Measurements from ENCODE around the gene VPS26C.
A peak's percentile ranks its signal among the peaks of the same experiment; 100 is the strongest.

Gene VPS26C

GRCh38 chr21:37266515-37267221 is 466 bp downstream of the VPS26C start:
- H3K27ac ChIP-seq (ENCODE audit: low read depth in 2 of 2, low read length in 2 of 2): peak overlapping the region; percentile 98 to 99
- no peaks in the 10 kb centered on the region for H3K27me3 ChIP-seq (ENCODE audit: control insufficient read depth in 2 of 2, insufficient read depth in 2 of 2, low read length in 2 of 2)
- H3K36me3 ChIP-seq (ENCODE audit: control insufficient read depth in 2 of 2, insufficient read depth in 2 of 2, low read length in 2 of 2): no peaks in the 10 kb centered on the region
- peak overlapping the region; percentile 71 to 80 for H3K9ac ChIP-seq (ENCODE audit: low read depth in 1 of 2, low read length in 2 of 2)
- peak overlapping the region; percentile 70 to 89 for H3K4me3 ChIP-seq (ENCODE audit: low read length in 2 of 2)
- H3K4me1 ChIP-seq (ENCODE audit: control insufficient read depth in 2 of 2, insufficient read depth in 2 of 2, low read length in 2 of 2): peaks cover 6 to 10% of the 10 kb centered on the region in 2 donors
- no peaks in the 10 kb centered on the region for H3K9me3 ChIP-seq (ENCODE audit: control insufficient read depth in 2 of 2, low read length in 2 of 2)

- Histone ChIP-seq H3K36me3 (ENCODE audit: control insufficient read depth in 2 of 2, insufficient read depth in 2 of 2, low read length in 2 of 2) (no peaks in the 10 kb centered on the region), H3K4me1 (ENCODE audit: control insufficient read depth in 2 of 2, insufficient read depth in 2 of 2, low read length in 2 of 2) (peaks cover 6 to 10% of the 10 kb centered on the region in 2 donors), H3K27me3 (ENCODE audit: control insufficient read depth in 2 of 2, insufficient read depth in 2 of 2, low read length in 2 of 2) (no peaks in the 10 kb centered on the region), H3K9ac (ENCODE audit: low read depth in 1 of 2, low read length in 2 of 2) (no peak overlapping the region), H3K27ac (ENCODE audit: low read depth in 2 of 2, low read length in 2 of 2) (no peak overlapping the region), H3K4me3 (ENCODE audit: low read length in 2 of 2) (no peak overlapping the region), H3K9me3 (ENCODE audit: control insufficient read depth in 2 of 2, low read length in 2 of 2) (no peaks in the 10 kb centered on the region)
Measured at GRCh38 chr21:37264808-37265207, 2.3 kb downstream of the VPS26C start.

DNA sequence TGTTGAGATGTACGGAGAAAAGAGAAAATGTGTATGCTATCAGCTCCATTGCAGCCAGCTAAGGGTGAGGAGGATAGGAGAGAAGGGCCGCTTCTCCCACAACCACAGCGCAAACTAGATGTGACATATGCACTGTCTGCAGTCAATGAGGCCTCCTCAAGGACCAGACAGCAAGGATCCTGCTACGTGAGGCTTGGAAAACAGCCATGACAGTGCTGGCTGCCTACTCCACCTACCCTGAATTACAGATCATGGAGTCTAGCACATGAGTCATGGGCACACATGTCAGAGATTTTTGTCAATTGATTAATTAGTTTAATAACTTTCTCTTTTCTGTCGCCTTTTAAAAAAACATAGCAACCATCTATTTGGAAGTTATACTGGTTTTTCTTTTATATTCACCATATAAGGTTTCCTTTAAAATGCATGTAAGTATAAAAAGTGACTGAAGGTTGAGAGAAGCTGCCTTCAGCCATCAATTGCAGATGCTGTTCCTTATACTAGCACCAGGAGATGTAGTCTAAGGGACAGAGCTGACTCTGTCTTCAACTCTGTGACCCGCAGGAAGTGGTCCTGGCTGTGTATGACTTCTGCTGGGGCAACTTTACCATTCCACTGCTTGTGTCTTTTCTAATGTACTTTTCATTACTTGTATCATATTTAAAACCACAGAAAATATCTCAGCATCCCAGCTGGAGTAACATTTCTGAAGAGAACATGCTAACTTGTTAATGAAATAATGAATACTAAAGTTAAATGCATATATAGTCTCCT is 3.1 kb downstream of the VPS26C start:
- Histone ChIP-seq H3K27ac (ENCODE audit: low read depth in 2 of 2, low read length in 2 of 2) (no peak overlapping the region), H3K4me1 (ENCODE audit: control insufficient read depth in 2 of 2, insufficient read depth in 2 of 2, low read length in 2 of 2) (peaks cover 6 to 10% of the 10 kb centered on the region in 2 donors), H3K9ac (ENCODE audit: low read depth in 1 of 2, low read length in 2 of 2) (no peak overlapping the region), H3K36me3 (ENCODE audit: control insufficient read depth in 2 of 2, insufficient read depth in 2 of 2, low read length in 2 of 2) (no peaks in the 10 kb centered on the region), H3K27me3 (ENCODE audit: control insufficient read depth in 2 of 2, insufficient read depth in 2 of 2, low read length in 2 of 2) (no peaks in the 10 kb centered on the region), H3K9me3 (ENCODE audit: control insufficient read depth in 2 of 2, low read length in 2 of 2) (no peaks in the 10 kb centered on the region), H3K4me3 (ENCODE audit: low read length in 2 of 2) (no peak overlapping the region)

- no peak overlapping the region for H3K27ac ChIP-seq (ENCODE audit: low read depth in 2 of 2, low read length in 2 of 2)
- no peaks in the 10 kb centered on the region for H3K36me3 ChIP-seq (ENCODE audit: control insufficient read depth in 2 of 2, insufficient read depth in 2 of 2, low read length in 2 of 2)
- H3K4me1 ChIP-seq (ENCODE audit: control insufficient read depth in 2 of 2, insufficient read depth in 2 of 2, low read length in 2 of 2): peaks cover 5 to 15% of the 10 kb centered on the region in 2 donors
- H3K9me3 ChIP-seq (ENCODE audit: control insufficient read depth in 2 of 2, low read length in 2 of 2): no peaks in the 10 kb centered on the region
- H3K9ac ChIP-seq (ENCODE audit: low read depth in 1 of 2, low read length in 2 of 2): no peak overlapping the region
- H3K4me3 ChIP-seq (ENCODE audit: low read length in 2 of 2): no peak overlapping the region
- no peaks in the 10 kb centered on the region for H3K27me3 ChIP-seq (ENCODE audit: control insufficient read depth in 2 of 2, insufficient read depth in 2 of 2, low read length in 2 of 2)
Measured at GRCh38 chr21:37259426-37259825, 7.7 kb downstream of the VPS26C start.

DNA sequence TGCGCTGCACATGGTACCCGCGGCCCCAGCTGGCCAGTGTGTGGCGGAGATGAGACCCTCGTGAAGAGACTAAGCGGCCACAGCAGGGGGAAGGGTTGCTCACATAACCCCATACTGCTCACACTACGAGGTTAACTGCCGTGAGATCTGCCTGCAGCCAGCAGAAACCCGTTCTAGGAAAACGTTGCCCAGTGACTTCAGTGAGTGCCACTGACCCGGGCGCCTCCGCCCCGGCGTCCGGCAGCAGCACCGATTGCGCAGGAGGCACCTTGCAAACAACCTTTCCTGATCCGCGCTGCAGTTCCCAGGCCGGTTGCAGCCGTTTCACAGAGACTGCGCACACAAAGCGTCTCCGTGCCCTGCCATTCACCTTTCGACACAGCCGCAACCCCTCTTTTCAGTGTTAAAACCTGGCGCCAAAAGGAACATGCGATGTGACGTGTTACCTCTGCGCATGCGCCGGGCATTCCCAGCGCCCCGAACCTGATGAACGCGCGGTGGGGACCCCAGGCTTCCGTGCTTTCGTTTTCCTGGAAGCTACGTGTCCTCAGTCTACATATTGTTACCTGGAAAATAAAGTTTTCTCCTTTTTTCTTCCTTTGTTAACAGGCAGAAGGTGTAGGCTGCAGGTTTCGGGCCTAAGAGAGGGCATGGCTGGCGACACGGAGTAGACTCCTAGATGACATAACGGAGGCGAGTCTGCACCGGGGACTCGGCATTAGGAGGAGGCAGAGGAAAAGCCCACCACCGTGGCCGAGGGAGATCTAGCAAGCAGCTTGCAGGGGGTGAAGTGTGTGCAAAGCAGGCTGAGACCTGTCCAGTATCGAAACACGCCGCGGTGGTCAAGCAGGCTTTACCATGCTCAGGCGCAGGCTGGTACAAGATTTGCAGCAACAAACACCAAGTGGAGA is 8.9 kb downstream of the VPS26C start:
- Histone ChIP-seq H3K4me3 (ENCODE audit: low read length in 2 of 2) (peak overlapping the region; percentile 74 to 80), H3K9me3 (ENCODE audit: control insufficient read depth in 2 of 2, low read length in 2 of 2) (no peaks in the 10 kb centered on the region), H3K9ac (ENCODE audit: low read depth in 1 of 2, low read length in 2 of 2) (peak overlapping the region; percentile 60 to 67), H3K27me3 (ENCODE audit: control insufficient read depth in 2 of 2, insufficient read depth in 2 of 2, low read length in 2 of 2) (no peaks in the 10 kb centered on the region), H3K4me1 (ENCODE audit: control insufficient read depth in 2 of 2, insufficient read depth in 2 of 2, low read length in 2 of 2) (peaks cover 5 to 15% of the 10 kb centered on the region in 2 donors), H3K27ac (ENCODE audit: low read depth in 2 of 2, low read length in 2 of 2) (peak overlapping the region; percentile 68 to 77), H3K36me3 (ENCODE audit: control insufficient read depth in 2 of 2, insufficient read depth in 2 of 2, low read length in 2 of 2) (no peaks in the 10 kb centered on the region)

DNA sequence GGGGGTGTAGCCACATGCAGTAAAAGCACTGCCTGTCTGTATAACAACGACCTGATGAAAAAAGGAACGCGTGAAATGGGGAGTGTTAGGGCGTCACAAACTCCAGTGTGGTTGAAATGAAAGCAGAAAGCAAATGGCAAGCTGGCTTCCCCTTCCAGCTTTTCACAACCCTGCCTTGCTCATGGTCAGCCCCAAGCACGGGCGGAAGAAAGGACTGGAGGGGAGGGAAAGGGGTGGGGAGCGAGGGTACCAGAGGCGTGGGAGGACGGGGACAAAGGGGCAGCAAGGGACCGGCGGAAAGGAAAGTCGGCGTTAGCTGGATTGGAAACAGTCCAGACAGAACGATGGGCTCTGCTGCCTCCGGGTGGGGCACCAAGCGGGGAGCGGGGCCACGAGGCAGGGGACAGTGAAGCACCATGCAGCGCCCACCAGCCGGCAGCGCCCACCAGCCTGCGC is 9.6 kb downstream of the VPS26C start:
- H3K4me1 ChIP-seq (ENCODE audit: control insufficient read depth in 2 of 2, insufficient read depth in 2 of 2, low read length in 2 of 2): peaks cover 5 to 15% of the 10 kb centered on the region in 2 donors
- no peaks in the 10 kb centered on the region for H3K27me3 ChIP-seq (ENCODE audit: control insufficient read depth in 2 of 2, insufficient read depth in 2 of 2, low read length in 2 of 2)
- peak overlapping the region; percentile 68 to 77 for H3K27ac ChIP-seq (ENCODE audit: low read depth in 2 of 2, low read length in 2 of 2)
- peak overlapping the region; percentile 60 to 67 for H3K9ac ChIP-seq (ENCODE audit: low read depth in 1 of 2, low read length in 2 of 2)
- H3K9me3 ChIP-seq (ENCODE audit: control insufficient read depth in 2 of 2, low read length in 2 of 2): no peaks in the 10 kb centered on the region
- H3K4me3 ChIP-seq (ENCODE audit: low read length in 2 of 2): peak overlapping the region; percentile 74 to 80
- no peaks in the 10 kb centered on the region for H3K36me3 ChIP-seq (ENCODE audit: control insufficient read depth in 2 of 2, insufficient read depth in 2 of 2, low read length in 2 of 2)

DNA sequence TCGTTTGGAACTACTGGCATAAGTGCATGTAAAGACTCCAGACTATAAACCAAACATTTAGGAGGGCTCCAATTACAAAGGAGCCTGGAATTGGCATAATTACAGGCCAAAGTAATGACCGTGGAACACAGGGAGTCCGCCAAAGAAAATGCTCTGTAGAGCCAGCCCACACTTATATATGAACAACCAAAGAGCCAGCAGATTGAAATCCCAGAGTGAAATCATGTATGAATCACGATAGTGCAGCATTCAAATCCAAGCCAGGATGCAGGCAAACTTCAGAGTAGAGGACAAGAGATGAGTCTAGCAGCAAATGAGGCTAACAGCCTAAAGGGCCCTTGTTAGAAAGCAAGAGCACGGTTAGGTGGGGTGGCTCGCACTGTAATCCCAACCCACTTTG is 13.1 kb downstream of the VPS26C start:
- Histone ChIP-seq H3K27me3 (ENCODE audit: control insufficient read depth in 2 of 2, insufficient read depth in 2 of 2, low read length in 2 of 2) (no peaks in the 10 kb centered on the region), H3K36me3 (ENCODE audit: control insufficient read depth in 2 of 2, insufficient read depth in 2 of 2, low read length in 2 of 2) (no peaks in the 10 kb centered on the region), H3K4me1 (ENCODE audit: control insufficient read depth in 2 of 2, insufficient read depth in 2 of 2, low read length in 2 of 2) (peaks cover 5 to 15% of the 10 kb centered on the region in 2 donors), H3K27ac (ENCODE audit: low read depth in 2 of 2, low read length in 2 of 2) (no peak overlapping the region), H3K9ac (ENCODE audit: low read depth in 1 of 2, low read length in 2 of 2) (no peak overlapping the region), H3K4me3 (ENCODE audit: low read length in 2 of 2) (no peak overlapping the region), H3K9me3 (ENCODE audit: control insufficient read depth in 2 of 2, low read length in 2 of 2) (no peaks in the 10 kb centered on the region)

DNA sequence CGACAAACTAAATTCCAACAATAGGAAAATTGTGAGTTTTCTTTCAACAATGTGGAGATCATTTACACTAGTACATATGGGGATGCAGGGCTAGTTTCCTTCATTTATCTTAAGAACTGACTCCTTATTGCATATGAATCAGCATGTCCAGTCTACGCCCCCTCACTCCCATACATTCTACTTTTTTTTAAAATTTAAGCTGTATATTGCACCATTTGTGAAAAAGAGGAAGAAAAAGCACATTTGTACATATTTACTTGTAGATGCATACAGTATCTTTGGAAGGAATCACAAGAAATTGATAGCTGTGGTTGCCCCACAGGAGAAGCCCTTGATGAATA is 15.9 kb downstream of the VPS26C start:
- Histone ChIP-seq H3K9me3 (ENCODE audit: control insufficient read depth in 2 of 2, low read length in 2 of 2) (no peaks in the 10 kb centered on the region), H3K27ac (ENCODE audit: low read depth in 2 of 2, low read length in 2 of 2) (no peak overlapping the region), H3K4me1 (ENCODE audit: control insufficient read depth in 2 of 2, insufficient read depth in 2 of 2, low read length in 2 of 2) (no peaks in the 10 kb centered on the region), H3K36me3 (ENCODE audit: control insufficient read depth in 2 of 2, insufficient read depth in 2 of 2, low read length in 2 of 2) (no peaks in the 10 kb centered on the region), H3K27me3 (ENCODE audit: control insufficient read depth in 2 of 2, insufficient read depth in 2 of 2, low read length in 2 of 2) (no peaks in the 10 kb centered on the region), H3K4me3 (ENCODE audit: low read length in 2 of 2) (no peak overlapping the region), H3K9ac (ENCODE audit: low read depth in 1 of 2, low read length in 2 of 2) (no peak overlapping the region)

- no peak overlapping the region for H3K4me3 ChIP-seq (ENCODE audit: low read length in 2 of 2)
- no peak overlapping the region for H3K27ac ChIP-seq (ENCODE audit: low read depth in 2 of 2, low read length in 2 of 2)
- H3K4me1 ChIP-seq (ENCODE audit: control insufficient read depth in 2 of 2, insufficient read depth in 2 of 2, low read length in 2 of 2): no peaks in the 10 kb centered on the region
- no peaks in the 10 kb centered on the region for H3K36me3 ChIP-seq (ENCODE audit: control insufficient read depth in 2 of 2, insufficient read depth in 2 of 2, low read length in 2 of 2)
- H3K27me3 ChIP-seq (ENCODE audit: control insufficient read depth in 2 of 2, insufficient read depth in 2 of 2, low read length in 2 of 2): no peaks in the 10 kb centered on the region
- no peaks in the 10 kb centered on the region for H3K9me3 ChIP-seq (ENCODE audit: control insufficient read depth in 2 of 2, low read length in 2 of 2)
- H3K9ac ChIP-seq (ENCODE audit: low read depth in 1 of 2, low read length in 2 of 2): no peak overlapping the region
Measured at GRCh38 chr21:37249112-37249904, 17.8 kb downstream of the VPS26C start.

Data from mucosa of rectum (tissue), 2 donors.